Breast epithelium (tissue), 3 donors: ENCODE results near the gene PLB1.

ENCODE experiments used
- POLR2AphosphoS5 ChIP-seq, 3 donors: sonication (generic); formaldehyde crosslinking; IDR thresholded peaks; one replicate each; pipeline ENCODE4 v1.6.1; 2017; ENCODE audit warnings: antibody characterized with exemption in 3 of 3
- TF ChIP-seq, protein P1 (sequence below), 3 donors: fragments of 450-650 bp; IDR thresholded peaks; one replicate each; pipeline ENCODE4 v1.5.1; 2016 to 2017; ENCODE audit warnings: antibody characterized with exemption in 3 of 3, mild to moderate bottlenecking in 3 of 3, moderate library complexity in 3 of 3

GRCh38 chr2:28457237-28457636 is 38.6 kb upstream of the PLB1 start:
- TF ChIP-seq, protein P1, sequence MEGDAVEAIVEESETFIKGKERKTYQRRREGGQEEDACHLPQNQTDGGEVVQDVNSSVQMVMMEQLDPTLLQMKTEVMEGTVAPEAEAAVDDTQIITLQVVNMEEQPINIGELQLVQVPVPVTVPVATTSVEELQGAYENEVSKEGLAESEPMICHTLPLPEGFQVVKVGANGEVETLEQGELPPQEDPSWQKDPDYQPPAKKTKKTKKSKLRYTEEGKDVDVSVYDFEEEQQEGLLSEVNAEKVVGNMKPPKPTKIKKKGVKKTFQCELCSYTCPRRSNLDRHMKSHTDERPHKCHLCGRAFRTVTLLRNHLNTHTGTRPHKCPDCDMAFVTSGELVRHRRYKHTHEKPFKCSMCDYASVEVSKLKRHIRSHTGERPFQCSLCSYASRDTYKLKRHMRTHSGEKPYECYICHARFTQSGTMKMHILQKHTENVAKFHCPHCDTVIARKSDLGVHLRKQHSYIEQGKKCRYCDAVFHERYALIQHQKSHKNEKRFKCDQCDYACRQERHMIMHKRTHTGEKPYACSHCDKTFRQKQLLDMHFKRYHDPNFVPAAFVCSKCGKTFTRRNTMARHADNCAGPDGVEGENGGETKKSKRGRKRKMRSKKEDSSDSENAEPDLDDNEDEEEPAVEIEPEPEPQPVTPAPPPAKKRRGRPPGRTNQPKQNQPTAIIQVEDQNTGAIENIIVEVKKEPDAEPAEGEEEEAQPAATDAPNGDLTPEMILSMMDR (IDR thresholded peaks at IDR 0.05): no peak
- no peak for TF ChIP-seq POLR2AphosphoS5 (IDR thresholded peaks at IDR 0.05)
